Measurements from ENCODE around the gene DOCK11.

DOCK11 gene

DNA sequence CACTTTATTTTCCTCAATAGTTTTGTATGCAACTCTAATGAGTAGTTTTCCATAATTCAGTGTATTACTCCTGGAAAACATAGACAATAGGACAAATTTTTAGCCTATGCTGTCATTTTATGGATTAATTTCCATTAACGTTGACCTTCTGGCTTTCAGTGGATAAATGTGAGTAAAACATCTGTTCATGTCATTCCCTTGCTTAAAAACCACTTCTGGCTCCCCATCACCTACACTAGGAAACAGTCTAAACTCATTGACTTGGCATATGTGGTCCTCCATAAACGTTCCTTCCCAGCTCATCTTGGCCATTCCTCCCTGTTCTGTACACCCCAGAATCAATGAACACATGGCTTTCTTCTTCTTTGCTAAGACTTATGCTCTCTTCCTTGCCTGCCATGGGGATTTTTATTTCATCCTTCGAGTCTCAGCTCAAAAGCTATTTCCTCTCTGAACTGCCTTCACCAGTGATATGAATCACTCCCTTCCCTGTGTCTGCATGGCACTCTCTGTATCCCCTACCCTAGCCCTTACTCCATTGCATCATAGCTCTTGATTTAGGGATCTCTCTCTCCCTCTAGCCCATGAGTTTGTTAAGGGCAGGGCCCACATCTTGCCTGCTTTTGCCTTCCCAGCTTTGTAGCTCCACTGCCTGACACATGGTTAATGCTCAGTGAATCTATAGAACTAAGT is 34.8 kb downstream of the DOCK11 start:
- Histone ChIP-seq H3K9ac (ENCODE audit: low read depth, low read length) (no peak overlapping the region), H3K36me3 (ENCODE audit: insufficient read depth, low read length) (no peaks in the 10 kb centered on the region), H3K4me1 (ENCODE audit: insufficient read depth, low read length) (peaks cover 28% of the 10 kb centered on the region), H3K9me3 (ENCODE audit: control insufficient read depth, insufficient read depth, low read length) (no peaks in the 10 kb centered on the region)

DNA sequence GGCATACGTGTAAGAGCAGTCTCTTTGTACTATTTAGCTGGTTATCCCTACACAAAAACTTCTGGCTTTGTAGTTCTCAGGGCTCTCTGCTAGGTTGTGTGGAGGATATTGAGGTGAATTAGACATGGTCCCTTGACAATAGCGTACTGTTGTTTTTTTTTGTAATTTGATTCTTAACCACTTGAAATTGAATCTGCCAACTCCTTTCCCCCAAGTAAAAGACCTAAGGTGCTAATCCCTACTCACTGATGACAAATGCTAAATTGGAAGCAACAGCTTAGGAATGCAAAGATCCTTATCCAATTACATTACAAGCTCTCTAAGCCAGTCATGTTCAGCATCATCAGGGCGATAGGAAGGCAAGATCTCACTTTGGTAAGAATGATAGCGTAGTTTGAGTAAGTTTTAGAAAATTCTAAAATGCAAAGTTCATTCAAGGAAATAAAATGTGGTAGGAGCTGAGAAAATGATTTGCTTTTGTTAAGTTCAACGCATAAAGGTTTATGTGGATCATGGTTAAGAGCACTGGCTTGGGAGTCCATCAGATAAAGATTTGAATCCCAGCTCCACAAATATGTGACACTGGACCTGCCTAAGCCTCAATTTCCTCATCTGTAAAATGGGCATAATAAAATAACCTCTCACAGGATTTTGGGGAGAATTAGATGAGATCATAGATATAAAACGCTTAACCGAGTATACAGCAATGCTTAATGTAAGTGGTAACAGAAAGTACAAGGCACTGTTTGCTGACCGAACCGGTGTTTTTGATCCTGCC is 39.3 kb downstream of the DOCK11 start:
- Histone ChIP-seq H3K4me1 (ENCODE audit: insufficient read depth, low read length) (peaks cover 42% of the 10 kb centered on the region), H3K9ac (ENCODE audit: low read depth, low read length) (no peak overlapping the region), H3K36me3 (ENCODE audit: insufficient read depth, low read length) (no peaks in the 10 kb centered on the region), H3K9me3 (ENCODE audit: control insufficient read depth, insufficient read depth, low read length) (no peaks in the 10 kb centered on the region)

DNA sequence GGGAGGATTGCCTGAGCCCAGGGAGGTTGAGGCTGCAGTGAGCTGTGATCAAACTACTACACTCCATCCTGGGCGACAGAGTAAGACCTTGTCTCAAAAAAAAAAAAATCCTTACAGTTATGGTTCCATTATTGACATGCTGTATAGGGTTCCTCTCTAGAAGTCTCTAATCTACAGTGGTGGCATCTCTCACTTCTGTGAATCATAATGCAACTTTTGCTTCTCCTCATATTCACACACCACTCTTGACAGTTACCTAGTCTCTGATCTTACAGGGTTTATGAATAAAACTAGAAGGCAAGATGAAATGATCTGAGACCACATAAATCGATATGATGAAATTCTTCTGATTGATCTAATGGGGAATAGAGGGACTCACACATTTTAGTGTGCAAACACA is 40.6 kb downstream of the DOCK11 start:
- no peaks in the 10 kb centered on the region for H3K9me3 ChIP-seq (ENCODE audit: control insufficient read depth, insufficient read depth, low read length)
- H3K4me1 ChIP-seq (ENCODE audit: insufficient read depth, low read length): peaks cover 42% of the 10 kb centered on the region
- no peak overlapping the region for H3K9ac ChIP-seq (ENCODE audit: low read depth, low read length)
- H3K36me3 ChIP-seq (ENCODE audit: insufficient read depth, low read length): no peaks in the 10 kb centered on the region; the same call in 1 of the 2 replicates

- peaks cover 42% of the 10 kb centered on the region for H3K4me1 ChIP-seq (ENCODE audit: insufficient read depth, low read length)
- H3K36me3 ChIP-seq (ENCODE audit: insufficient read depth, low read length): no peaks in the 10 kb centered on the region; the same call in 1 of the 2 replicates
- no peaks in the 10 kb centered on the region for H3K9me3 ChIP-seq (ENCODE audit: control insufficient read depth, insufficient read depth, low read length)
- H3K9ac ChIP-seq (ENCODE audit: low read depth, low read length): no peak overlapping the region
Observed at GRCh38 chrX:118536687-118537461, 41.3 kb downstream of the DOCK11 start.

DNA sequence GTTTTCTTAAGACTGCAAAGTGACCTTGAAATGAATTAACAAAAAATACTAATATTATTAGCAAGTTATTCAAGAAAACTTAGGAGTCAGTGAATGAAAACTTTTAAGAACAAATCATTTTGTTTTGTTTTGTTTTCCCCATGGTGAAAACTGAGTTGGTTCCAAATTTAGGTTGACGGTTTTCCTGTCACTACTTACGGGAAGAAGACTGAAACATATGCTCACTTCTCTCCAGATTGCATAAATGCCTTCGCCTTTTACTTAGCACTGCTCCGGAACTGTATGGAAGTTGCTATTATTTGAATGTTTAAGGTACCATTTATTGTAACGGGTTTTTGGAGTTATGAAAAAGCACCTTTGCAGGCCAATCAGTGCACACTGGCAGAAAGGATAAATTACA is 42.8 kb downstream of the DOCK11 start:
- Histone ChIP-seq H3K9ac (ENCODE audit: low read depth, low read length) (no peak overlapping the region), H3K4me1 (ENCODE audit: insufficient read depth, low read length) (peaks cover 40% of the 10 kb centered on the region), H3K36me3 (ENCODE audit: insufficient read depth, low read length) (no peaks in the 10 kb centered on the region; the same call in 1 of the 2 replicates), H3K9me3 (ENCODE audit: control insufficient read depth, insufficient read depth, low read length) (no peaks in the 10 kb centered on the region)

GRCh38 chrX:118540342-118540741 is 44.7 kb downstream of the DOCK11 start:
- Histone ChIP-seq H3K9ac (ENCODE audit: low read depth, low read length) (no peak overlapping the region), H3K36me3 (ENCODE audit: insufficient read depth, low read length) (no peaks in the 10 kb centered on the region; the same call in 1 of the 2 replicates), H3K9me3 (ENCODE audit: control insufficient read depth, insufficient read depth, low read length) (no peaks in the 10 kb centered on the region), H3K4me1 (ENCODE audit: insufficient read depth, low read length) (peaks cover 22% of the 10 kb centered on the region)

DNA sequence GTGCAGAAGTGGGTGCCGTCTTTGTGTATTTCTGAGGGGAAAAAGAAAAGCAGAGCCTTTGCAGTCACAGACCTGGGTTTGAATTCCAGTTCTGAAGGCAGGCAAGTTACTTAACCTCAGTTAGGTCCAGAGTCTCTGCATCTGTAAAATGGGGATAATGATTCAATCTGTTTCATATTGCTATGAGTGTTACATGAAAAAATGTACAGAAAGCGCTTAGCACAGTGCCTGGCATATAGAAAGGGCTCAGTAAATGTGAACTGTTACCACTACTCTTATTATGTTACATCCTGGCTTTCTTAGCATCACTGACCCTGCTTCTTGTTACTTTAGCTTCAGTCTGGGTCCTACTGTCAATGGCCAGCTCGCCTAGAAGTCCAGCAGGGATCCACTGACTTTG is 45.9 kb downstream of the DOCK11 start:
- Histone ChIP-seq H3K4me1 (ENCODE audit: insufficient read depth, low read length) (peaks cover 12% of the 10 kb centered on the region), H3K36me3 (ENCODE audit: insufficient read depth, low read length) (no peaks in the 10 kb centered on the region; the same call in 1 of the 2 replicates)

GRCh38 chrX:118545510-118545909 is 49.9 kb downstream of the DOCK11 start:
- Histone ChIP-seq H3K36me3 (ENCODE audit: insufficient read depth, low read length) (no peaks in the 10 kb centered on the region), H3K9ac (ENCODE audit: low read depth, low read length) (no peak overlapping the region)

More for the DNA sequence above, 45.9 kb downstream of the DOCK11 start:
- no peaks in the 10 kb centered on the region for H3K9me3 ChIP-seq (ENCODE audit: control insufficient read depth, insufficient read depth, low read length)
- H3K9ac ChIP-seq (ENCODE audit: low read depth, low read length): no peak overlapping the region

GRCh38 chrX:118548841-118549240 is 53.2 kb downstream of the DOCK11 start:
- Histone ChIP-seq H3K4me1 (ENCODE audit: insufficient read depth, low read length) (peaks cover 18% of the 10 kb centered on the region; the same call in 1 of the 2 replicates), H3K9me3 (ENCODE audit: control insufficient read depth, insufficient read depth, low read length) (no peaks in the 10 kb centered on the region), H3K36me3 (ENCODE audit: insufficient read depth, low read length) (no peaks in the 10 kb centered on the region), H3K9ac (ENCODE audit: low read depth, low read length) (no peak overlapping the region)

More at GRCh38 chrX:118545510-118545909, 49.9 kb downstream of the DOCK11 start:
- H3K9me3 ChIP-seq (ENCODE audit: control insufficient read depth, insufficient read depth, low read length): no peaks in the 10 kb centered on the region
- 0 out of 2 replicates have a peak, but pooled peaks cover under 1% of the 10 kb centered on the region for H3K4me1 ChIP-seq (ENCODE audit: insufficient read depth, low read length)

DNA sequence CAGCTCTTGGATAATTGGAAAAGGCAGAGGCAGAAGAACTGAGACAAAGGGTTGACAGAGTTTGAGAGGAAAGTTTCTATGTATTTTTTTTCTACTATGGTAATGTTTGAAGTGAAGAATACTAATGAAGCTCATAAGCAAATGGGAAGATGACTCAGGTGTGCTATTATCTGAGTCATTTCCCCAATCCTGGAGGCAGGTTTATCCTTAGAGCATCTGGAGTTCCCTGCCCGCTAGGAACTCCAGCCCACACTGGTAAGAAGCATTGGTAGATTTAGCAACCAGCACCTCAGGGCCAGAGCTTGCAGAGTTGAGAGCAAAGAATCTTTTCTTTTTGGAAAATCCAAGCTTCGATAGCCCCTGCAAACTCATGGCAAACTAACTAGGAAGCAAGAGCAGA is 55.2 kb downstream of the DOCK11 start:
- Histone ChIP-seq H3K9me3 (ENCODE audit: control insufficient read depth, insufficient read depth, low read length) (no peaks in the 10 kb centered on the region), H3K4me1 (ENCODE audit: insufficient read depth, low read length) (peaks cover 18% of the 10 kb centered on the region; the same call in 1 of the 2 replicates), H3K9ac (ENCODE audit: low read depth, low read length) (no peak overlapping the region), H3K36me3 (ENCODE audit: insufficient read depth, low read length) (no peaks in the 10 kb centered on the region)

GRCh38 chrX:118551426-118551825 is 55.8 kb downstream of the DOCK11 start:
- no peak overlapping the region for H3K9ac ChIP-seq (ENCODE audit: low read depth, low read length)
- no peaks in the 10 kb centered on the region for H3K36me3 ChIP-seq (ENCODE audit: insufficient read depth, low read length)
- no peaks in the 10 kb centered on the region for H3K9me3 ChIP-seq (ENCODE audit: control insufficient read depth, insufficient read depth, low read length)
- peaks cover 18% of the 10 kb centered on the region; the same call in 1 of the 2 replicates for H3K4me1 ChIP-seq (ENCODE audit: insufficient read depth, low read length)

DNA sequence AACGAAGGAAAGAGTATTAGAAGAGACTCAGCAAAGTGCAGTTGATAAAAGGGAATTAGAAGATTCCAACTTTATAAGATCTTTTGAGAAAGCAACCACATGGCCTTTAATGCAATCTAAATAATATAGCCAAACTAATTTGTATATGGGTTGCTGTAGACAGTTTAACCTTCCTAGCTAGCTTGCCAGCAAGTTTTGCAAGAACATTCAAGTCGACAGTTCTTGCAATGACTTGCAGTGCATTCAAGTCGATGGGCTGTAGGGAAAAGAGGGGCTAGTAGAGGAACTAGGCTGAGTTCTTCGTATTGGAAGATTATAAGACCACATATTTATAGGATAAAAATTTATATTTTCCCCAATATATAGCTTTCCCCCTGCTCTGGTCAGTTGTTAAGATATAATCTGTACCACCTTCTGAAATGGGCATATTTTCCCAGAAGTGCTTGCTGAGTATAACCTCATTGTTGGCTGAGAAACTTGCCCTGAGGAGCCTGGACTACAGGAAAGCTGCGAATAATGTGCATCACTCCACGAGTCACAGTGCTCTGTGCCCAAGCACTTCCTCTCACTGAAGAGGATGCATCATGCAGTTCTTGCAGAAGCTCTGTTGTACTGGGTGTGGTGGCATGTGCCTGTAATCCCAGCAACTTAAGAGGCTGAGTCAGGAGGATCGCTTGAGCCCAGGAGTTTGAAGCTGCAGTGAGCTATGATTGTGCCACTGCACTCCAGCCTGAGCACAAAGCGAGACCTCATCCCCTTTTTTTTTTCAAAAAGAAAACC is 56.7 kb downstream of the DOCK11 start:
- Histone ChIP-seq H3K9me3 (ENCODE audit: control insufficient read depth, insufficient read depth, low read length) (no peaks in the 10 kb centered on the region), H3K4me1 (ENCODE audit: insufficient read depth, low read length) (peaks cover 18% of the 10 kb centered on the region; the same call in 1 of the 2 replicates), H3K9ac (ENCODE audit: low read depth, low read length) (no peak overlapping the region), H3K36me3 (ENCODE audit: insufficient read depth, low read length) (no peaks in the 10 kb centered on the region)

GRCh38 chrX:118553042-118553710 is 57.6 kb downstream of the DOCK11 start:
- no peaks in the 10 kb centered on the region for H3K9me3 ChIP-seq (ENCODE audit: control insufficient read depth, insufficient read depth, low read length)
- no peak overlapping the region for H3K9ac ChIP-seq (ENCODE audit: low read depth, low read length)
- H3K4me1 ChIP-seq (ENCODE audit: insufficient read depth, low read length): peaks cover 18% of the 10 kb centered on the region; the same call in 1 of the 2 replicates
- no peaks in the 10 kb centered on the region for H3K36me3 ChIP-seq (ENCODE audit: insufficient read depth, low read length)
